Activated CD8-positive, alpha-beta memory T cell treated with anti-CD3 and anti-CD28 coated beads, Interleukin-2, amount 50 U/mL, for 24 hours (primary cell): ENCODE data around the gene ARID1B.

Experiments used
- DNase-seq: peaks from one replicate; pipeline ENCODE4 v3.0.0-alpha.2; 2020; ENCODE audit errors: extremely low read depth

The ARID1B gene

GRCh38 chr6:156791320-156791850 lies 14.2 kb downstream of the ARID1B start:
- DNase-seq, result no peak

- no peak for DNase-seq
Observed at GRCh38 chr6:156793200-156793599, 16.0 kb downstream of the ARID1B start.

GRCh38 chr6:156794546-156795354 lies 17.6 kb downstream of the ARID1B start:
- DNase-seq, result no peak

- no peak for DNase-seq
Observed at GRCh38 chr6:156795825-156796224, 18.6 kb downstream of the ARID1B start.

GRCh38 chr6:156796627-156797026 lies 19.4 kb downstream of the ARID1B start:
- no peak for DNase-seq

GRCh38 chr6:156797901-156798735 lies 20.9 kb downstream of the ARID1B start:
- DNase-seq, result no peak

GRCh38 chr6:156801712-156802111 lies 24.5 kb downstream of the ARID1B start:
- DNase-seq, result no peak

GRCh38 chr6:156803353-156803752 lies 26.2 kb downstream of the ARID1B start:
- DNase-seq, result no peak

GRCh38 chr6:156804402-156804801 lies 27.2 kb downstream of the ARID1B start:
- no peak for DNase-seq

GRCh38 chr6:156806155-156806554 lies 29.0 kb downstream of the ARID1B start:
- no peak for DNase-seq

GRCh38 chr6:156807028-156807427 lies 29.9 kb downstream of the ARID1B start:
- no peak for DNase-seq

GRCh38 chr6:156807795-156808194 lies 30.6 kb downstream of the ARID1B start:
- no peak for DNase-seq

GRCh38 chr6:156808287-156808686 lies 31.1 kb downstream of the ARID1B start:
- no peak for DNase-seq

- DNase-seq, result no peak
Observed at GRCh38 chr6:156809034-156809433, 31.9 kb downstream of the ARID1B start.

GRCh38 chr6:156809446-156810178 lies 32.4 kb downstream of the ARID1B start:
- no peak for DNase-seq

- DNase-seq, result no peak
Observed at GRCh38 chr6:156814036-156814581, 36.9 kb downstream of the ARID1B start.

GRCh38 chr6:156816505-156816904 lies 39.3 kb downstream of the ARID1B start:
- DNase-seq, result no peak

- DNase-seq, result no peak
Observed at GRCh38 chr6:156820089-156820798, 43.1 kb downstream of the ARID1B start.

GRCh38 chr6:156821707-156822106 lies 44.5 kb downstream of the ARID1B start:
- no peak for DNase-seq

GRCh38 chr6:156822747-156823206 lies 45.6 kb downstream of the ARID1B start:
- no peak for DNase-seq

GRCh38 chr6:156824142-156824541 lies 47.0 kb downstream of the ARID1B start:
- DNase-seq, result no peak
